NCI-H2227 (cell line): ENCODE measurements around the gene SDS.

Experiments
- DNase-seq: peaks from one replicate; lab custom pipeline; 2025; ENCODE audit not compliant: unreplicated experiment; lab: John Stamatoyannopoulos, UW

The SDS gene

DNA sequence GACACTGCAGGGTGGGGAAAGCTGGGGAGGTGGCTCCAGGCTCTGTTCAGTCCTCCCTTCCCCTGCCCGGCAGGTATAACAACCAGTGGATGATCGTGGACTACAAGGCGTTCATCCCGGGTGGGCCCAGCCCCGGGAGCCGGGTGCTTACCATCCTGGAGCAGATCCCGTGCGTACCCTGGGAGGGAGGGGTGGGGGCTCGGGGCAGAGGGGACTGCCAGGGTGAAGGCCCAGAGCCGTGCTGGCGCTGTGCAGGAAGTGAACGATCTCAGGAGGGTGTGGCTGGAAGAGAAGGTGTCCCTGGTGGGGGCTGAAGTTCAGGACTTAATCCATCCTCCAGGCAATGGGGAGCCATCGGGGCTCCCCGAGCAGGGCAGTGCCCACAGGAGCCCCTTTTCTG lies 18.9 kb downstream of the SDS start:
- no peak for DNase-seq

DNA sequence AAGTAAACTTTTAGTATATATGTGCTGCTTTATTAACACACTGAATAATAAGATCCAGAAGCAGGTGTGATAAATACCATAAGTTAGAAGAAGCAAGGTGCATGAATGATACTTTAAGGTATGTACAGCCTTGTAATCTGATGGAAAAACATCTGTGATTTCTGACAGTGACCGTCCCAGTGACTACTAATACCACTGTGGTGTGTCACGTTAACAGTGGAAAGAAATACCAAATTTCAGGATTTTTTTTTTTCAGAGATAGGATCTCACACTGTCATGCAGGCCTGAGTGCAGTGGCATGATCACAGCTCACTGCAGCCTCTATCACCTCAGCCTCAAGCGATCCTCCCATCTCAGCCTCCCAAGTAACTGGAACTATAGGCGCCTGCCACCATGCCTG lies 21.5 kb downstream of the SDS start:
- no peak for DNase-seq

DNA sequence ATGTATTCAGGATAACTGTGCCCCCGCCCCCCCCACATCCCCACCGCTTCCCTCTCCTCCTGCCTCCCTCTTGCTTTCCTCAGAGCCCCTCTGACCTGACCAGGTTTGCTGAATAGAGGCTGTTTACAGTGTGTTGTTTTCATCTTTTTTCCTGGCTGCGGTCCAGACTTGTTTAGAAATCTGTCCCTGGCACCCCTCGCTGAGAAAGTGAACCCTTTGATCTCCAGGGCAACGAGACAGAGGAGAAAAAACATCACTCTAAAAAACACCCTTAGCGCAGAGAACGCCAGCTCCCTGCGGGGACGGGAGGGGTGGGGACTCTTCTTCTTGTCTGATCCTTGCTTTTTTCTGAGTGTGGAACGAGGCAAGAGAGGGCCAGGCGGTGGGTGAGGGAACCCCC lies 22.5 kb downstream of the SDS start:
- peak; percentile 92 for DNase-seq

DNA sequence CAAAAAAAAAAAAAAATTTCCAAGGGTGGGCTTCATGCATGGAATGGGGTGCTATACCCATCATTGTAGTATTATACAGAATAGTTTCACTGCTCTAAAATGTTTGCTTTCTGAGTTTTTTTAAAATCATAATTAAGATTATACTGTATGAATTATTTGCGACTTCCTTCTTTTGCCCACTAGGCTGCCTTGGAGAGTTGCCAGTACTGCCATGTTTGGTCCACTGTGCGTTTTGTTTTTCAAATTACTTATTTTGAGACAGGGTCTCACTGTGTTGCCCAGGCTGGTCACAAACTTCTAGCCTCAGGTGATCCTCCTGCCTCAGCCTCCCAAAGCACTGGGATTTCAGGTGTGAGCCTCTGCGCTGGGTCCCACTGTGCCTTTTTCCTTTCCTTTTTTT lies 25.4 kb downstream of the SDS start:
- DNase-seq: no peak

DNA sequence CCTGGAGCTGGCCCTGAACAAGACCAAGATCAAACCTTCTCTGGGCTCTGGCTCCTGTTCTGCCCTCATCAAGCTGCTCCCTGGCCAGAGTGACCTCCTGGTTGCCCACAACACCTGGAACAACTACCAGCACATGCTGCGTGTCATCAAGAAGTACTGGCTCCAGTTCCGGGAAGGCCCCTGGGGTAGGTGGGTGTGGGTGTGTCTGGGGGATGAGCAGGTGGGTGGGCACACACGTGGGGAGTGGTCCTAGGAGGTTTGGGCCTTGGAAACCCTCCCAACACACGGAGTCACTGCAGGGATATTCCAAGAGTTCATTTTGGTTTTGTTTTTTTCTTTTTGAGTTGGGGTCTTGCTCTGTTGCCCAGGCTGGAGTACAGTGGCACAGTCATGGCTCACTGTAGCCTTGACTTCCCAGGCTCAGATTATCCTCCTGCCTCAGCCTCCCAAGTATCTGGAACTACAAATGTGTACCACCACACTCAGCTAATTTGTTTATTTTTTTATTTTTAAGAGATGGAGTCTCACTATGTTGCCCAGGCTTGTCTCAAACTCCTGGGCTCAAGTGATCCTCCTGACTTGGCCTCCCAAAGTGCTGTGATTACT lies 28.8 kb downstream of the SDS start:
- DNase-seq: no peak

DNA sequence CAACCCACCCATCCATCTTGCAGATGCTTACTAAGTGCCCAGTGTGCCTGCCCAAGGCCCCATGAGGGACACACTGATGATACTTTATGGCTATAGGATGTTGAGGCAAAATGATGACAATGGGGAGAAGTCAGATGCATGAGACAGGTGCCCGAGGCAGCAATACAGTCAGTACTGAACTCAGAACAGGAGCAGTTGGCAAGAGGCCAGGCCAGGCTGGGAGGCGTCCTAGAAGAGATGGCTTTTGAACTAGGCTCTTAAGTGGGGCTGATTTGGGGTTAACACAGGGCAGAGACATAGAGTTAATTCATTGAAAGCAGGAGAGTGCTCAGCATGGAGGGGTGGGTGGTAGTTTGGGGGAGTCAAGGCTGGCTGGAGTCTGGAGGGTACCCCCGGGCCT lies 29.7 kb downstream of the SDS start:
- DNase-seq: no peak

DNA sequence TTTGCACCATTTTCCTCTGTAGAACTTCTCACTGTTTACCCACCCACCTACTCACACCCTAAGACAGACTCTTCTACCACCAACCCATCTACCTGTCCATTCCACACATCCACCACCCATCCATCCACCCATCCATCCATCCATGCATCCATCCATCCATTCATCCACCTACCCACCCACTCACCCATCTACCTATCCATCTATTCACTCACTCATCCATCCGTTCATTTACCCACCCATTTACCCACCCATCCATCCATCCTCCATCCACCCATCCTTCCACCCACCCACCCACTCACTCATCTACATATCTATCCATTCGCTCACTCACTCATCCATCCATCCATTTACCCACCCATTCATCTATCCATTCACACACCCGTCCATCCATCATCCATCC lies 30.2 kb downstream of the SDS start:
- DNase-seq: no peak

DNA sequence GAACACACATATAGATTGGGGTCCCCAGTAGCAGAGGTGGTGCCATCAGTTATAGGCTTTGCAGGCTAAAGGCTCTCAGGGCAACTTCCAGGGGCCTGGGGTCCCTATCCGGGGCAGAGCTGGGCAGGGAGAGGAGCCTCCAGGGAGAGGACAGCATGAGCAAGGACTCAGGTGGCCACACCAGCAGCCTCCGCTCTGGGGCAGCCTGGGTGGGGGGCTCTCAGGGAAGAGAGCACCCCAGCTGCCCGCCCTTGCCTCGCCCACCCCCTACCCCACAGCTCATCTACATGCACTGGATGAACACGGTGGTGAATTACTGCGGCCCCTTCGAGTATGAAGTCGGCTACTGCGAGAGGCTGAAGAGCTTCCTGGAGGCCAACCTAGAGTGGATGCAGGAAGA lies 31.3 kb downstream of the SDS start:
- DNase-seq: no peak

DNA sequence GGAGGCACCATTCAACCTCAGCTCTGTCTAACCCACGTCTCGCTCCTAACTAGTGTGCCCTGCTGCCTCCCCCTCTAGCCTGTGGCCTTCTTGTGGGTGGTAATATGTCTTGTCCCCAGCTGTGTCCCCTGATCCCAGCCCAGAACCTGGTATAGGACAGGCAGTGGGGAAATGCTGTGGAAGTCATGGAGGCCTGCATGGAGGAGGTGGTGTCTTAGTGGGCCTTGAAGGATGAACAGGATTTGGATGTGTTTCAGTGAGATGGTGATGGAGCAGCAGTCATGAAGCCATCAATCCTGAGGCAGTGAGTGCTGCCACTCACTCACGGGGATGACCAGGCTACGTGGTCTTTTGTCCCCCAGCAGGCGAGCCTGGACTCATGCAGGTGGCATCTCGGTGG lies 31.9 kb downstream of the SDS start:
- no peak for DNase-seq

DNA sequence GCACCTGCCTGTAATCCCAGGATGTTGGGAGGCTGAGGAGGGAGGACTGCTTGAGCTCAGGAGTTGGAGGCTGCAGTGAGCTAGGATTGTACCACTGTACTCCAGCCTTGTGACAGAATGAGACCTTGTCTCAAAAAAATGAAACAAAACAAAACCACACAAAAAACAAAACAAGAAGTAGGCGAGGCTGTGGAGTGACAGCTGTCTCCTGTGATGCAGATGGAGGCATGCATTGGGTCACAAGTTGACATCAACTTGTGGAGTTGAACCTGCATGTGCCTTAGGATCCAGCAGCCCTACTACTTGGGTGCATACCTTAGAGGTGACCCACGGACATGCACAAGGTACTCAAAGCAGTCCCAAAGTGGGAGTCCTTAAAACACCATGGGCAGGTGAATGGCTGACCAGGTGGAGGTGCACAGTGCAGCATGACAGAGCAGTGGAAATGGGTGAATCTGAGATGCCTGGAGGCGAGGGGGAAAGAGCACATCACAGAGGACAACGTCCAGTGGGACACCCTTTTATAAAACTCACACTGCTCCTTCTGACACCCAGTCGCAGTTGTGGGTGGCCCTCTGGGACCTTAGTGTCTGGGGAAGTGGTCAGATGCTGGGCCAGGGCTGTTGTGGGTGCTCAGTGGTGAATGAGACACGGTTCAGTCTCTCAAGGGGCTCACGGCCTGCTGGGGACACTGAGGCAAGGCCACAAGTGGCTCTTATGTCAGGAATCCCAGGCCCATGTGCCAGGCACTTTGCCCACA lies 32.6 kb downstream of the SDS start:
- no peak for DNase-seq

DNA sequence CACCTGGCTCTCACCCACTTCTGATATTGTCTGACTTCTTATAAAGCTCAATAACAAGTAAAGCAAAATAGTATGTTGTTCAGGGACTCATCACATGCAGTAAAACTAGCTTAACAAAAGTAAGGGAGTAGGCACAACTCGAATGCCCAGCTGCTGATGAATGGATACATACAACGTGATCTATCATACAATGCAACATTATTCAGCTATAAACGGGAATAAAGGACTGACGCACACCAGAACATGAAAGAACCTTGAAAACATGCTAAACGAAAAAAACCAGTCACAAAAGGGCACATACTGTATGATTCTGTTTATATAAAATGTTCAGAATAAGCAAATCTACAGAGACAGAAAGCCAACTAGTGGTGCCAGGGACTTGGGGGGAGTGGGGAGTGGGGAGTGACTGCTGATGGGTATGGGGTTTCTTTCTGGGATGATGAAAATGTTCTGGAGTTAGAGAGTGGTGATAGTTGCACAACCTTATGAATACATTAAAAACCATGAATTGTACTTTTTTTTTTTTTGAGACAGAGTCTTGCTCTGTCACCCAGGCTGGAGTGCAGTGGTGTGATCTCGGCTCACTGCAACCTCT lies 34.2 kb downstream of the SDS start:
- DNase-seq: no peak

DNA sequence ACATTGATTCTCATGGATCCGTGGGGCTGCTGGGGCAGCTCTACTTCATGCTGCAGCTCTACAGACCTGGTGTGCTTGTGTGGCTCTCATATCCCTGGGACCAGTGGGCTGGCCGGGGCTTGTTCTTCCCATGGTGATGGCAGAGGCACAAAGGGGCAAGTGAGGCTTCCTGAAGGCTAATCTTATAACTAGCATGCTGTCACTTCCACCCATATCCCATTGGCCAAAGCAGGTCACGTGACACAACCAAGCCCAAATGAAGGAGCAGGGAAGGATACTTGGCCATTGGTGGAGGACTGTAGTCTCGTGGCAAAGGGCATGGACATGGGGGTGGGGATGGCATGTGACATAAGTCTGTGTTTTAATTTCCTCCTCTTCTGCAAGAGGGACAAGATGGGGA lies 35.4 kb downstream of the SDS start:
- DNase-seq: no peak

DNA sequence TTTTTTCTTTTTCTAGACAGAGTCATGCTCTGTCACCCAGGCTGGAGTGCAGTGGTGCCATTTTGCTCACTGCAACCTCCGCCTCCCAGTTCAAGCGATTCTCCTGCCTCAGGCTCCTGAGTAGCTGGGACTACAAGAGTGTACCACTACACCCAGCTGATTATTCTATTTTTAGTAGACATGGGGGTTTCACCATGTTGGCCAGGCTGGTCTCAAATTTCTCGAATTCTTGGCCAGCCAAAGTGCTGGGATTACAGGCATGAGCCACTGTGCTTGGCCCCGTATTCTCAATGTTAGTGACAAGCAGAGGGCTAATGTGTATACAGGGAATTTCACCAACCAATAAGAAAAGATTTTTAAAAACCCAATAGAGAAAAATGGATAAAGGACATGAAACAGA lies 36.9 kb downstream of the SDS start:
- no peak for DNase-seq

DNA sequence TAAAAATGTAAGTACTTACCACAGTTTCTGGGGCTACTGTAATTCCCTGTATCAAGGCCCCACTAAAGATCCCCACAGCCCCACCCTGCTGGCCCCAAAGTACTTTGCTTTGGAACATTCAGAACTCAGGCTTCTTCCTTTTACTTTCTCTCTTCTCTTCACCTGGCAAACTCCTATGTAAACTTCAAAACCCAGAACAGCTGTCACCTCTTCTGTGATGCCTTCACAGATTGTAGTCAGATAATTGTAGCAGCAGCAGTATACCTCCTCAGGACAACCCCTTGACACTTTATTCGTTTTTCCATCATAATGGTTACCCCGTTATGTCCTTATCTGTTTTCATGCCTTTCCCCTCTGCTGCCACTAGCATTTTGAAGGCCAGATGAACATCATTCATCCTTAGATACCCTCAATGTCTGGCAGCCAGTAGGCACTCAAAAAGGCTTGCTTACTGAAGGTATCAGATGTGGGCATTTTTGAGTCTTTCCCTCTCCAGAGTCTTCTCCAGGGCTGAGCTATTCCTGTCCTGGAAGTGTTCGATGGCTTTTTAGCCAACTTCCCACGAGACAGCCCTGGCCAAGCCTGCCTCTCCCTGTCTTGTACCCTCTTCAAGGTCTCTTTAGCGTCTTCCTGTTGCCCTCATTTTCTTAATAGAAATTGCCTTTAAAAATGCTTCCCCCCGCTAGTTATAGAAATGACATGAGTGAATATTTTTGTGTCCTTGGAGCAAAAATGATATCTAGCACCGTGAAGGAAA lies 37.9 kb downstream of the SDS start:
- DNase-seq: no peak

DNA sequence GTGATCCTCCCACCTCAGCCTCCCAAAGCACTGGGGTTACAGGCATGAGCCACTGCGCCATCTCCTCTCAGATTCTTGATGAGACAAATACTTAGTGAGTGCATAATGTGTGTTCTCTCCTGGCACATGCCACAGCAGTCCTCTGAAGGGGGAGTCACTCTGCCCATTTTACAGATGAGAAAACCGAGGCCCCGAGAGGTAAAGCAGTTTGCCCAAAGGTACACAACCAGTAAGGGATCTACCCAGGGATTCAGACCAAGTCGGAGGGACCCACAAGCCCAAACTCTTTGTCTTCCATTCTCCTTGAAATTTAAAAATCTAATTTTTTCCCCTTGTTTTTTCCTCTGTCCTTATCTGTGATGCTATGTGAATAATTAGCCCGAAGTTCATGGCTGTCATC lies 39.0 kb downstream of the SDS start:
- DNase-seq: no peak

DNA sequence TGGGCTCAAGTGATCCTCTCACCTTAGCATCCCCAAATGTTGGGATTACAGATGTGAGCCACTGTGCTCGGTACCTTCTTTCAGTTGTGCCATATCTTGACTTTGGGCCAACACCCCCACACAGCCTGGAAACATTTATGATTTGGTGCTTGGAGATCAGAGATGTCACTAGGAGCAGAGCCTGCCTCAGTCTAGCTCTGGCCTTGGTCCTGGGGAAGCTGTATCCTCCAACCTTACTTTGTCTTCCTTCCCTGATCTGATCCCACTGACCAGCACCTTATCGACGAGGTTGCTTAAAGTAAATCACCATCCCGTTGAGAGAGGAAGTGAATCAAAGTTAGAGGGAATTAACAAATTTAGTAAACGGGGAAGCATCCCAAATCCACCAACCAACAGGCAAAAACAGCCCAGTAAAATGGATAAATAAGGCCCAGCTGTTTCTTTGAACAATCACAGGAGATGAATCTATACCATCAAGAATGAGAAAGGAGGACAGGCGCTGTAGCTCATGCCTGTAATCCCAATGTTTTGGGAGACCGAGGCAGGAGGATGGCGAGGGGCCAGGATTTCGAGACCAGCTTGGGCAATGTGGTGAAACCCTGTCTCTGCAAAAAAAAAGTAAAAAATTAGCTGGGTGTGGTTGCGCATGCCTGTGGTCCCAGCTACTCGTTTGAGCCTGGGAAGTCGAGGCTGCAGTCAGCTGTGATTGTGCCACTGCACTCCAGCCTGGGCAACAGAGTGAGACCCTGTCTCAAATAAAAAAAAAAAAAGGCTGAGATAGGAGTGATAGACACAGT lies 41.9 kb downstream of the SDS start:
- no peak for DNase-seq

DNA sequence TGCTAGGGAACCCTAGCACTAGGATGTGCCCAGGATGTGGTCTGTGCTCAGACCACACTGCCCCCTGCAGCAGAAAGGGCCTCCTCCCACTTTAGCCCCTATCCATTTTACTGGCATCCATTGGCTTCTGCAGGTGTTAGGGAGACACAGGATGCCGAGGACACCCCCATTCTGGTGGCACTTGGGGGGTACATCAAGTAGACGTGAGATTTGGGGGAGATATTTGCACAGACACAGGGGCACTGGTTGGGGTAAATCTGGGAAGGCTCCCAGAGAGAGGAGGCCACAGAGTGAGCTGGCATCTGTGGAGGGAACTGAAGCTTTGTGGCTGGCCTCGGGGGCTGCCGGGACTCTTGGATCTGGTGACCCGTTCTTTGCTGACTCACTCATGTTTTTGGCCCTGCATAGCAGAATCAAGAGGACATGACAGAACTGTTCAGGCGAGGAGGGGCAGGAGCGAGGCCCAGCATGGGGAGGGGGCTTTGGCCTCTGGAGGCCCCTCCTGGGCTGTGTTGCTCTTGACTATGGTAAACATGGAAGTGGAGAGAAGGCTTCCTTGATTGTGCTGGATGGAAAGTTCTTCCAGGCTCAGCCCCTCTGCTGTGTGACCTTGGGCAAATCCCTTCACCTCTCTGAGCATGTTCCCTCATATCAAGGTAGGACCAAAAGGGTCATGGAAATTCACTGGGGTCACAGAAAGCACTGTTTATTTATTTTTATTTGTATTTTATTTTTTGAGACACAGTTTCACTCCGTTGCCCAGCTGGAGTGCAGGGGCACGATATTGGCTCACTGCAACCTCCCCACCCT lies 43.5 kb downstream of the SDS start:
- DNase-seq: no peak

DNA sequence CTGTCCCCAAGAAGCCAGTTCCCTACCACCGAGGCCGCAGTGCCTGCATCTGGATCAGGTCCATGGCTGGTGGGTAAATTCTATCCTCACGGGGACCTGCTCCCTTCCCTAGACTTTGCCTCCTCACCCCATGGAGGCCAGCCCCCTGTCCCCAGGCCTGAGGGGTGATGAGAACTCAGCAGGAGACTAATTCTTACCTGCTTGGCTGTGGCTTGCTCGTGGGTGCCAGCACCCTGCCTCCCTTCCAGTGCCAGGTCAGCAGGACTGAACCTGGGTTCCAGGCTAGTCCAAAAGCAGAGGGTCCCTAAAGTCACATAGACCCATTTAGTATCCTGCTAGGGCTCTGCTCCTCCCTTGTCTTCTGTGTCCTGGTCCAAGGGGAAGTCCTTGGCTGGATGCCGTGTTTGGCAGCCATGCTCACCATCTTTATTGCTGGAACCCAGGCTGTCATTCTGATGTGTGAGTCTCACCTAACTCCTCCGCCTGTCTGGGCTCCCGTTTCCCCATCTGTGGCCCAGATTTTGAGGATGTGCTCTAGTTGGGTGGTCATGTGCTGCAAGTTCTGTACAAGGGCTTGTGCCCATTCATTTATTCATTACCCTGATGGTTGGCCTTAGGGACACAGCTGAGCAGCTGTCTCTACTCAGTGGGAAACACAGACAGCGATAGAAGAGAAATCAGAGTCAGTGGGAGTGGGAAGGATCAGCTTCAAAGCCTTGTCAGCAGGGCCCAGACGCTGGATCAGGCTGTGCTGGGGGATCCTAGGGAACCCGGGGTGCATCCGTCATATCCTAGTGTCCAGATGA lies 44.4 kb downstream of the SDS start:
- DNase-seq: no peak

DNA sequence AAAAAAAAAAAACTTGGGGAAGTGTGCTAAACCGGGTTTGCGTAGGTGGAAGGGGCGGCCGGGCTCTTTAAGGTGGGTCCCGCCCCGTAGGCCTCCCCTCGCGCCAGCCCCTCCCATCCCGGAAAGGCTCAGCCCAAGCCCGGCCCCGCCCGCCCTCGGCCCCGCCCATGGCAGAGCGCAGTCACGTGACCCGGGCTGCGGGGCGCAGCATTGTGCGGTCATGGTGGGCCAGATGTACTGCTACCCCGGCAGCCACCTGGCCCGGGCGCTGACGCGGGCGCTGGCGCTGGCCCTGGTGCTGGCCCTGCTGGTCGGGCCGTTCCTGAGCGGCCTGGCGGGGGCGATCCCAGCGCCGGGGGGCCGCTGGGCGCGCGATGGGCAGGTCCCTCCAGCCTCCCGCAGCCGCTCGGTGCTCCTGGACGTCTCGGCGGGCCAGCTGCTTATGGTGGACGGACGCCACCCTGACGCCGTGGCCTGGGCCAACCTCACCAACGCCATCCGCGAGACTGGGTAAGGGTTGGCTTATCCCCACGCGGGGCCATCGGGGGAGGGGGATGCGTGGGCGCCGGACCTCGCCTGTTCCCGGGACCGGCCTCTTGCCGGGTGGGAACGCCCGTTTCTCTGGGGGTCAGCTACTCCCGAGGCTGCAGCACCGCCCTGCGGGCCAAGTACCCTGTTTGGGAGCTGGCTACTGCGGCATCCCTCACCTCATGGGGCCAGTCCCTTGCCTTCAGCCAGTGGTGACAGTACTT lies 45.1 kb downstream of the SDS start, which contains the start of gene PLBD2:
Gene PLBD2, plus strand, starts transcription at position 207 of the 752 bp plus-strand sequence. Its CDS starts 14 bp downstream, at position 221.
- DNase-seq: peak; percentile 94
